Sigmoid colon (tissue), 4 donors: ENCODE results near the gene ITGA2.

Experiments used
- CTCF ChIP-seq, 4 experiments: fragments of 450-650 bp in 3 of 4; fragments of 200-600 bp in 1 of 4; IDR thresholded peaks; one replicate each; pipeline ENCODE4 v1.5.1; 2016 to 2019; ENCODE audit warnings: antibody characterized with exemption in 4 of 4, mild to moderate bottlenecking in 3 of 4, moderate library complexity in 2 of 4
- POLR2AphosphoS5 ChIP-seq, 4 donors: sonication (generic); formaldehyde crosslinking; IDR thresholded peaks; one replicate each; pipeline ENCODE4 v1.6.1; 2017; ENCODE audit warnings: antibody characterized with exemption in 4 of 4

- no peak for TF ChIP-seq POLR2AphosphoS5 (IDR thresholded peaks at IDR 0.05)
- TF ChIP-seq CTCF (IDR thresholded peaks at IDR 0.05), result no peak
These were observed 76.9 kb downstream of the ITGA2 start for GRCh38 chr5:53066088-53066487.
